ENCODE measurements around the gene XRCC3.

DNA sequence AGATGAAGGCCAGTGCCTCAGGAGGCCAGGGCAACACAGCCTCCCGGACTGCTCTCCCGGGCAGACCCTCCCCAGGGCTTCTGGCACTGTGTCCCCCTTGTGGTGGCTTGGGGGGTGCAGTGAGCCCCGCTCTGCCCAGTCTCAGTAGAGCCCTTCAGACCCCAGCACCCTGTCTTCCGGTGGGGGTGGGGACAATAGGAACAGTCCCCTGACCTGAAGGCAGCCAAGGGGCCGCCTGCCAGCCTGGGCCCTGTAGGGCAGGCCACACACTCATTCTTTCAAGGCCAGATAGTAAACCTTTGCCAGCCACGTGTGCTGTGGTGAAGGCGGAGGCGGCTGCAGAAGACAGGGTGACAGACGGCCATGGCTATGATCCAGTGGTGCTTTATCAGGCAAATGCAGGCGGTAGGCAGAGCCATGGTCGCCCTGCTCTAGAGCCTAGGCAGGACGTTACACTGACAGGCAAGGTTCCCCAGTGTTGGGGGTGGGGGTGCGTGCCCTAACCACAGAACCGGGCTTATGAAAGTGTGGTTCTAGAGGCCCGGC lies 15.3 kb upstream of the XRCC3 start:
- TF ChIP-seq, protein P1, sequence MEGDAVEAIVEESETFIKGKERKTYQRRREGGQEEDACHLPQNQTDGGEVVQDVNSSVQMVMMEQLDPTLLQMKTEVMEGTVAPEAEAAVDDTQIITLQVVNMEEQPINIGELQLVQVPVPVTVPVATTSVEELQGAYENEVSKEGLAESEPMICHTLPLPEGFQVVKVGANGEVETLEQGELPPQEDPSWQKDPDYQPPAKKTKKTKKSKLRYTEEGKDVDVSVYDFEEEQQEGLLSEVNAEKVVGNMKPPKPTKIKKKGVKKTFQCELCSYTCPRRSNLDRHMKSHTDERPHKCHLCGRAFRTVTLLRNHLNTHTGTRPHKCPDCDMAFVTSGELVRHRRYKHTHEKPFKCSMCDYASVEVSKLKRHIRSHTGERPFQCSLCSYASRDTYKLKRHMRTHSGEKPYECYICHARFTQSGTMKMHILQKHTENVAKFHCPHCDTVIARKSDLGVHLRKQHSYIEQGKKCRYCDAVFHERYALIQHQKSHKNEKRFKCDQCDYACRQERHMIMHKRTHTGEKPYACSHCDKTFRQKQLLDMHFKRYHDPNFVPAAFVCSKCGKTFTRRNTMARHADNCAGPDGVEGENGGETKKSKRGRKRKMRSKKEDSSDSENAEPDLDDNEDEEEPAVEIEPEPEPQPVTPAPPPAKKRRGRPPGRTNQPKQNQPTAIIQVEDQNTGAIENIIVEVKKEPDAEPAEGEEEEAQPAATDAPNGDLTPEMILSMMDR (tag by site-specific recombination; IDR thresholded peaks at IDR 0.05): no peak
- TF ChIP-seq BCL11A (tag by site-specific recombination; IDR thresholded peaks at IDR 0.05; ENCODE audit: low read depth) (no peak), ZNF23 (tag by site-specific recombination; IDR thresholded peaks at IDR 0.05; ENCODE audit: borderline replicate concordance) (no peak)

Measured in HEK293 (cell line).